HPDE6-E6E7 (cell line): Measurements from ENCODE around the gene DLL4.

Experiments
- DNase-seq: peaks from one replicate; pipeline ENCODE4 v3.0.0; 2011; ENCODE audit warnings: missing footprints; ENCODE audit errors: extremely low spot score

The DLL4 gene

GRCh38 chr15:40926659-40927494 lies 2.3 kb upstream of the DLL4 start:
- DNase-seq, result no peak

GRCh38 chr15:40927495-40927872 lies 1.7 kb upstream of the DLL4 start:
- no peak for DNase-seq

DNA sequence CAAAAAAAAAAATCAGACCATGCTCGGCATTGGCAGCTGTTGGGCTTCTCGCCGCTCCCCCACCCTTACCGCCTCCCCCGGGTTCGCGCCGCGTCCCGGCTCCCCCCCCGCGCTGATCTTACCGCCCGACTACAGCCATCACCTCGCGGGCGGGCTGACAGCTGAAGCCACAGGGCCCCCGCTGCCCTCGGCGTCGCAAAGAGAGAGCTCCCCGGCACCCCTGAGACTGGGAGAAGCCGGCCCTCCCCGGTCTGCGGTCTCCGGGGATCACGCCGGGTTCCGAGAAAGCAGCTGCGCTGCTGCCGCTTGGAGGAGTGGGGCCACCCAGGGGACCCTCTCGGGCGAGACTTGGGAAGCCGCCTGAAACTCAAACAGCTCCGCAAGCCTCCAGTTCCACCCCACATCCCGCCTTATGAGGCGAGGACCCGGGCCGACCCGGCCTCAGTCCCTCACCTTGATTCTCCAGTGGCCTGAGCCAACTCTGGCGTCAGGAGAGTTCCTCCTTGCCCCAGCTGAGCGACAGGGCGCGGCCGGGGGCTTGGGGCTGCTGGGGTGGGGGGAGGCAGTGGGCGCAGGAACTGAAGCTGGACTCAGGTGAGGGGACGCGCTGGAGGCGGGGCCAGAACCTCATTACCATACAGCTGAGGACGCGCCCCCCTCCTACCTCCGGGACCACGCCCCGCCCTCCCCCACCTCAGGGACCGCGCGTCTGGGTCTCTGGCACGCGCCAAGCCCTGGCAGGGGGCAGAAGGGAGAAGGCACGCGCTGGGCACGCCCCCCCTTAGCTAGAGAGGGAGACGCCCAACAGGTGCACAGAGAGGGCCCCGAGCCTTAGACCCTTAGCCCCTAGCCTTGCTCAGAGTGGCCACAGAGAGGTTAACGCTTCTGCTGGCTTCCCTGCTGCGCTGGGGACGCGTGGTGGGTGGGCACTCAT lies 1.0 kb upstream of the DLL4 start:
- DNase-seq, result no peak

DNA sequence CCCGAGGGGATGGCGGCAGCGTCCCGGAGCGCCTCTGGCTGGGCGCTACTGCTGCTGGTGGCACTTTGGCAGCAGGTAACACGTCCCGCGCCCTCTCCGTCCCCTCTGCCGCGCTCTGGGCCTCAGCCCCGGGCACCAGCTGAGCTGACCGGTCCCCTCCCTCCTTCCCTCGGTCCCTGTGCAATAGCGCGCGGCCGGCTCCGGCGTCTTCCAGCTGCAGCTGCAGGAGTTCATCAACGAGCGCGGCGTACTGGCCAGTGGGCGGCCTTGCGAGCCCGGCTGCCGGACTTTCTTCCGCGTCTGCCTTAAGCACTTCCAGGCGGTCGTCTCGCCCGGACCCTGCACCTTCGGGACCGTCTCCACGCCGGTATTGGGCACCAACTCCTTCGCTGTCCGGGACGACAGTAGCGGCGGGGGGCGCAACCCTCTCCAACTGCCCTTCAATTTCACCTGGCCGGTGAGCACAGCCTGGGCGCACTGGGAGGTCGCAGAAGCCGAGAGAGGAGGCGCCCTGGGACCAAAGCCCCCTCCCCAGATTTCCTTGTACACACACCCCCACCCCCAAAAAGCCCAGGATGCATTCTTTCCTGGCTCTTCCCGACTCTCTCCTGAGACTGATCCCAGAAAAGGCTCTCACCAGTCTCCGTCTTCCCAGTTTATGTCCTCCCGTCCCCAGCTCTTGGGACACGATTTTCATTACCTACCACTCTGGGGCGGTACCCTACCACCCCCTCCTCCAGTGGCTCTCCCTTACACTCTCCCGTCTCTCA lies 705 bp downstream of the DLL4 start:
- DNase-seq, result no peak

DNA sequence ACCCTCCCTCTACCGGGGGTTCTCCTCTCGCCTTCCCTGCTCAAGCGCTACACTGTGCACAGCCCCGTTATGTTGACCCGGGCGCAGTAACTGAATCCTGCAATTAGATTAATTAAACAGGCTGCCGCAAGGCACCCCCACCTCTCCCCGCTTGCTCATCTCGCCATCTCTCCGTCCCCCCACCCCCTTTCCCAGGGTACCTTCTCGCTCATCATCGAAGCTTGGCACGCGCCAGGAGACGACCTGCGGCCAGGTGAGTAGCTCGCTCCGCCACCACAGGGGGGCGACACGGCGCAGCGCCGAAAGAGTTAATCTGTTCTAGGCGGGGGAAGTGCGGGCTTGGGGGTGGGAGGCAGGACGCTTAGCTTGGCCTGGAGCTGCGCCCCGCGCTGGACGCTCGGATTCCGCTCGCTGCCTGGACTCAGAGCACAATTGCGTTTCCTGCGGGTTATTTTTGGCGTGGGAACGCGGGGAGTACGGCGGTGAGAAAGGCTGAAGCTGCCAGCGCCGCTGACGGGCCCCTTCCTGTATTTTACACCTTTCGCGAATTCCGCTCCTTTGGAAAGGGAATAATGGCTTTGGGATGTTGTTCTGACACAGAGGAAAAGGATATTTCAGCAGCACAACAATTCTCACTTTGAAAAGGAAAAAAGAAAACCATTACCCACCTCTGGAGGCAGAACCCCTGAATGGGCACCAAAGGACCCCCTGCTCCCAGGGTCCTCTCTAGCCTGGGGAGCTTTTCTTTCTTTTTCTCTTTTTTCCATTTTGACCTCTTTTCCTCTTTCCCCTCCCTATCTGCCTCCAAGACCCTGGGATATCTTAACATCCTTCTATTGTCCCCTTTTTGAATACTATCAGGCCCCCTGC lies 1.5 kb downstream of the DLL4 start:
- no peak for DNase-seq

DNA sequence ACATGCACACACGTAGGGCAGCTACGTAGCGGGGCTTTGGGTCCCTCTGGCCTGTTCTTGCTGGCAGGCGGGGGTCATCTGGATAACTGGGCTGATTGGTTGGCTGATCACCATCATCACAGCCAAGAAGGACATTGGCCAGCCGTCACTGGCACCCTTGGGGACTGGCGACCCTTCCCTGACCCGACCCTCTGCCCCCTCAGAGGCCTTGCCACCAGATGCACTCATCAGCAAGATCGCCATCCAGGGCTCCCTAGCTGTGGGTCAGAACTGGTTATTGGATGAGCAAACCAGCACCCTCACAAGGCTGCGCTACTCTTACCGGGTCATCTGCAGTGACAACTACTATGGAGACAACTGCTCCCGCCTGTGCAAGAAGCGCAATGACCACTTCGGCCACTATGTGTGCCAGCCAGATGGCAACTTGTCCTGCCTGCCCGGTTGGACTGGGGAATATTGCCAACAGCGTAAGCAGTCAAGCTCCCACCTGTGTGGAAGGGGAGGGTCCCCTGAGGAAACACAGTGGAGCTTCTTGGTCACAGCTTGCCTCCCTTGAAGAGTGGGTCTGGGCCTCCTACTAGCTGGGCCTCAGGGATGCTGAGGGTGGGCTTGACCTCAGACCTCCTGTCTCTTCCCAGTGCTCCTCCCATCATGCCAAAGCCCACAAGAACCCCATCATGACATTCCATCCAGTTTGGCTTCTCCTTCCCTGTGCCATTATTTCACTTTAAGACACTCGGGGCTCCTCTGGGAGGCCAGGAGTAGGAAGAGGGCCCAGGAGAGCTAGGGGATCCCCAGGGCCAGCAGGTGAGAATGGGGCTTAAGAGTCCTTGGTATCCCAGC lies 2.4 kb downstream of the DLL4 start:
- no peak for DNase-seq

DNA sequence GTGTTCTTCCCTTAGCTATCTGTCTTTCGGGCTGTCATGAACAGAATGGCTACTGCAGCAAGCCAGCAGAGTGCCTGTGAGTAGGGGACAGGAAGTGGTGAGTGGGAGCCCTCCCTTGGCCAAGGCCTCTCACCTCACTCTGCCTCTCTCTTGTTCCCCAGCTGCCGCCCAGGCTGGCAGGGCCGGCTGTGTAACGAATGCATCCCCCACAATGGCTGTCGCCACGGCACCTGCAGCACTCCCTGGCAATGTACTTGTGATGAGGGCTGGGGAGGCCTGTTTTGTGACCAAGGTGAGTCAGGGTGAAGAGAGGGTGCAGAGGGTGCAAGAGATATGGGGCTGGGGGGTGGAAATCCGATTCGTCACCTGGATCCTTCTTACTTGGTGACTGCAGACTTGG lies 3.0 kb downstream of the DLL4 start:
- no peak for DNase-seq

DNA sequence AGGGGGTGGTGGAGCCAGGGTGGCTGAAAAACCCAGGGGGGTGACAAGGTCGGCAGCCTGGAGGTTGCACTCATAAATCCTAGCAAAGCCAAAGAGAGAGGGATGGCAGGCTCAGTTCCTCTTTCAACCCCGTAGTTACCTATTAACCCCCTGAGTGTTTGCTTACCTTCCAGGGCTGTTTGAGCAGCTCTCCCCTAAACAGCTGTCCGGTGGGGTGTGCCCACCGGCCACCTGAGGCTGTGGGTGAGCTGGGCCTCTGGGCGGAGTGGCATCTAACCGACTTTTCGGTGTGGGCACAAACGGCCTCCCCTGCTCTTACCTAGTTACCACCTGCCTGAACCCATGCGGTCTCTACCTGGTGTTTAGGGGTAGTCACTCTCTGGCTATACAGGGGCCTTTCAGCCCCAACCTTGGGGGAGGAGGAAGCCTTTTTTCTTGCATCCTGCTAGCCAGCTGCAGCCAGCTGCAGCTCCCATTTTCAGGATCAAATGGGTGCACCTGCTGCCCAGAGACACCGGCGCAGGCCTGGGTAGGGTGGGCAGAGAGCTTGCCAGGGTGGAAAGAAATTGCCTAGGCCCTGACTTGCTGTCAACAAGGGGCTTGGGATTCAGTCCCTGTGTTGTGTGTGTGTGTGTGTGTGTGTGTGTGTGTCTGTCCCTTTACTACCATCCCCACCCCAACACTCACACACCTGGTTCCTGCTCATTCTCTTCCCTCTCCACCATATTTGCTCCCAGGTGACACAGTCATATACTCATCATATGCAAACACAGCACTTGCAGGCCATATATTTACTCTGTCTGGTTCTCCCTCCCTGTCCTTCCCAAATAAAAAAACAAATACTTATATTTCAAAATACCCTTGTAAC lies 3.7 kb downstream of the DLL4 start:
- no peak for DNase-seq

- DNase-seq, result no peak
These were observed 4.4 kb downstream of the DLL4 start for GRCh38 chr15:40933517-40933902.

DNA sequence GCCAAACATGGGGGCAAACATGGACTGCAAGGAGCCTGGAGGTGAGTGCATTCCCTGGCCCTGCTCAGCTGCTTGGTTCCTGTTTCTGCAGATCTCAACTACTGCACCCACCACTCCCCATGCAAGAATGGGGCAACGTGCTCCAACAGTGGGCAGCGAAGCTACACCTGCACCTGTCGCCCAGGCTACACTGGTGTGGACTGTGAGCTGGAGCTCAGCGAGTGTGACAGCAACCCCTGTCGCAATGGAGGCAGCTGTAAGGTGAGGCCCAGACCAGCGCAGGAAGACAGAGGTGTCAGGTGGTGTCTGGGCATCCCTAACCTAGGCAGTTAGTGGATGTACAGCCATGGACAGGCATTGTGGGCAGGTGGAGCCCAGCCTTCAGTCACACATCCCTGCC lies 5.3 kb downstream of the DLL4 start:
- no peak for DNase-seq

DNA sequence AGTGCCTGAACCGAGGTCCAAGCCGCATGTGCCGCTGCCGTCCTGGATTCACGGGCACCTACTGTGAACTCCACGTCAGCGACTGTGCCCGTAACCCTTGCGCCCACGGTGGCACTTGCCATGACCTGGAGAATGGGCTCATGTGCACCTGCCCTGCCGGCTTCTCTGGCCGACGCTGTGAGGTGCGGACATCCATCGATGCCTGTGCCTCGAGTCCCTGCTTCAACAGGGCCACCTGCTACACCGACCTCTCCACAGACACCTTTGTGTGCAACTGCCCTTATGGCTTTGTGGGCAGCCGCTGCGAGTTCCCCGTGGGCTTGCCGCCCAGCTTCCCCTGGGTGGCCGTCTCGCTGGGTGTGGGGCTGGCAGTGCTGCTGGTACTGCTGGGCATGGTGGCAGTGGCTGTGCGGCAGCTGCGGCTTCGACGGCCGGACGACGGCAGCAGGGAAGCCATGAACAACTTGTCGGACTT lies 7.1 kb downstream of the DLL4 start:
- DNase-seq, result no peak

DNA sequence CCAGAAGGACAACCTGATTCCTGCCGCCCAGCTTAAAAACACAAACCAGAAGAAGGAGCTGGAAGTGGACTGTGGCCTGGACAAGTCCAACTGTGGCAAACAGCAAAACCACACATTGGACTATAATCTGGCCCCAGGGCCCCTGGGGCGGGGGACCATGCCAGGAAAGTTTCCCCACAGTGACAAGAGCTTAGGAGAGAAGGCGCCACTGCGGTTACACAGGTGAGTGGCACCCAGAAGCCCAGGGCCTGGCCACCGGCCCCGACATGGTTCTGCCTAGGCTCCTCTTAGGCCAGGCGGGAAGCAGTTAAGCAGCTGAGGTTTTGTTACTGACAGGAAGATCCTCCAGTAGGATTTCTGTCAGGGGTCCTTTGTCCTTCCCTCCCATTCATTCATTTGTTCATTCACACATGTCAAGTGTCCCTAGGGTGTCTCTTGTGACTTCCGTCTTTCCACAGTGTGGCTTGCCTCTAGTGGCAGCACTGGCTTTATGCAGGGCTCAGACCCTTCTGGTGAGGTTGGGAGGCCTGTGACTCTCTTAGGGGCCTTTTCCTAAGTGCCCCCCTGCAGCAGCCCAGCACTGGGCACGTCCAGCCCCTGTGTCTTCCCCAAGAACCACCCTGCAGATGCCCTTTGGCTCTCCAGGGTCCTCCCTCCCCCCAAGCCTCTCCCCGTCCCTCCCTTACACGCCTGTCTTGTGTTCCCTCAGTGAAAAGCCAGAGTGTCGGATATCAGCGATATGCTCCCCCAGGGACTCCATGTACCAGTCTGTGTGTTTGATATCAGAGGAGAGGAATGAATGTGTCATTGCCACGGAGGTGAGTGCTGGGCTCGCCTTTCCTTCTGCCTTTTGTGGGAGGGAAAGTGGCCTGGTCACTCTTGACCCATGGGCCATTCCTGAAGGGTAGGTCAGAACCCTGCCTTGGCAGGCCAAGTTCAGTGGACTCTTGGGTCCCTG lies 7.8 kb downstream of the DLL4 start:
- DNase-seq, result no peak

GRCh38 chr15:40937762-40938535 lies 8.8 kb downstream of the DLL4 start:
- DNase-seq, result peak; percentile 70

- DNase-seq, result no peak
These were observed 9.4 kb downstream of the DLL4 start for GRCh38 chr15:40938536-40938870.

DNA sequence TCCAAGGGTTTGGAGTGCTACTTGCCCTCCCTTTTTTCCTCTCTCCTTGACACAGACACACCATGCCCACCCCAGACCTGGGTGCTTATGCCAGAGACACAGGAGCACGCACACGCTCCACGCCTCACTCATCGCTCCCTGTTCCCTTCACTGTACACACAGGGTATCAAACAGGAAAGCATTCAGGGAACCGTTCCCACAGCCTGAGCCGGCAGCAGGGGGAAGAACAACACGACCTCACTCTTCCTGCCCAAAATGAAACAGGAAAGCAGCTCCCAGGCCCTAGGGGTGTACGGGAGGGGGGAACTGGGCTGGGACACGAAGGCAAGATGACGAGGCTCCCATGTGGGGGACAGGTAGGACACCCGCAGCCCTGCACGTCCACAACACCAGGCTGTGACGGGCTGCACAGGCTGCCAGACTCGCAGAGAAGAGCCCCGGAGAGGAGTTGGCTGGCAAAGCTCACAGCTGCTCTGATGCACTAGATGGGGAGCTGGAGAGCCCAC lies 11.2 kb downstream of the DLL4 start:
- no peak for DNase-seq

- no peak for DNase-seq
These were observed 12.0 kb downstream of the DLL4 start for GRCh38 chr15:40941068-40941527.
